Measurements from ENCODE around the gene LSM10. TPM values are rescaled to one million over a fixed set of nuclear protein-coding genes. Genes with fewer than 3 reads are reported as not detected.

LSM10 gene
- total and polyA plus RNA-seq, 2 of the 4 experiments (the other 2 are of a cell fraction): 11.7 to 78.9 TPM

Small RNA genes lying within 50 kb of the gene (microRNA-seq; reads per million reads assigned to microRNA genes)
- gene RNU4-27P (ENCODE audit: insufficient read depth, insufficient read length) (not detected), gene SNORA63C (ENCODE audit: insufficient read depth, insufficient read length) (not detected)

Small RNA genes lying within 50 kb of the gene (small RNA-seq; reads per million reads assigned to genes)
- 0 reads per million in 5 experiments for gene RNU4-27P
- gene SNORA63C: 0 to 0.70 (median 0) reads per million in 5 experiments

Other genes starting within 250 kb of the LSM10 start
- 76.0 and 101 TPM in 2 replicates for gene TRAPPC3, start 248.4 kb downstream of the LSM10 start, total RNA-seq (2012; rRNA removed)
- gene TRAPPC3, start 248.4 kb downstream of the LSM10 start, polyA plus RNA-seq (2012; rRNA removed): 63.5 and 77.8 TPM in 2 replicates
- 30.8 and 32.3 TPM in 2 replicates for gene MAP7D1, start 241.7 kb downstream of the LSM10 start, total RNA-seq (2012; rRNA removed)
- 81.9 and 83.2 TPM in 2 replicates for gene MAP7D1, start 241.7 kb downstream of the LSM10 start, polyA plus RNA-seq (2012; rRNA removed)
- gene THRAP3, start 173.5 kb downstream of the LSM10 start, total RNA-seq (2012; rRNA removed): 66.5 and 73.9 TPM in 2 replicates
- 48.9 and 60.6 TPM in 2 replicates for gene THRAP3, start 173.5 kb downstream of the LSM10 start, polyA plus RNA-seq (2012; rRNA removed)
- gene SH3D21, start 91.5 kb downstream of the LSM10 start, total RNA-seq (2012; rRNA removed): 1.8 and 1.9 TPM in 2 replicates
- gene SH3D21, start 91.5 kb downstream of the LSM10 start, polyA plus RNA-seq (2012; rRNA removed): 11.0 and 11.9 TPM in 2 replicates
- 49.8 and 63.3 TPM in 2 replicates for gene EVA1B, start 74.3 kb downstream of the LSM10 start, total RNA-seq (2012; rRNA removed)
- gene EVA1B, start 74.3 kb downstream of the LSM10 start, polyA plus RNA-seq (2012; rRNA removed): 64.6 and 147 TPM in 2 replicates
- 13.9 and 16.0 TPM in 2 replicates for gene STK40, start 12.0 kb downstream of the LSM10 start, total RNA-seq (2012; rRNA removed)
- gene STK40, start 12.0 kb downstream of the LSM10 start, polyA plus RNA-seq (2012; rRNA removed): 29.9 and 30.6 TPM in 2 replicates
- gene OSCP1, start 52.5 kb upstream of the LSM10 start, total RNA-seq (2012; rRNA removed): 9.4 and 11.8 TPM in 2 replicates
- gene OSCP1, start 52.5 kb upstream of the LSM10 start, polyA plus RNA-seq (2012; rRNA removed): 6.3 and 7.8 TPM in 2 replicates
- gene MRPS15, start 66.5 kb upstream of the LSM10 start, total RNA-seq (2012; rRNA removed): 46.1 and 64.7 TPM in 2 replicates
- gene MRPS15, start 66.5 kb upstream of the LSM10 start, polyA plus RNA-seq (2012; rRNA removed): 66.0 and 77.9 TPM in 2 replicates
- not detected in 2 replicates for gene CSF3R, start 85.0 kb upstream of the LSM10 start, total RNA-seq (2012; rRNA removed)
- not detected in 2 replicates for gene CSF3R, start 85.0 kb upstream of the LSM10 start, polyA plus RNA-seq (2012; rRNA removed)